Body of pancreas (tissue), 4 donors: ENCODE results near the gene NES. TPM values are rescaled to one million over a fixed set of nuclear protein-coding genes. Genes with fewer than 3 reads are reported as not detected.
"Not testable (repeated sequence)": the region's sequence is repeated elsewhere in the genome, so short reads cannot be mapped to it uniquely, and the experiment has no call there.

Experiments
- ATAC-seq: fragments of 150-250 bp; one replicate; pipeline ENCODE4 v1.9.1; 2016
- DNase-seq, 4 donors: peaks; one replicate each; pipeline ENCODE4 v3.0.0-alpha.2; 2019
- H3K27ac ChIP-seq, 4 donors: fragments of 200-600 bp; sonication (generic); 1 replicate in 3 of 4; 2 replicates in 1 of 4; pipeline versions ENCODE4 v1.5.1 to v1.6.1; 2016 to 2019; ENCODE audit warnings: mild to moderate bottlenecking in 1 of 4, mixed read lengths in 1 of 4, moderate library complexity in 1 of 4
- H3K27me3 ChIP-seq, 2 donors: fragments of 200-600 bp; sonication (generic); one replicate each; pipeline ENCODE4 v1.6.0; 2016; ENCODE audit warnings: mild to moderate bottlenecking in 1 of 2
- H3K36me3 ChIP-seq, 2 donors: fragments of 200-600 bp; sonication (generic); replicated peaks in 1 of 2; 2 replicates each; pipeline ENCODE4 v1.5.1; 2016; ENCODE audit warnings: low read depth in 2 of 2; ENCODE audit not compliant: insufficient read depth in 1 of 2
- H3K4me1 ChIP-seq: fragments of 200-600 bp; sonication (generic); one replicate; pipeline ENCODE4 v1.6.0; 2016
- H3K4me3 ChIP-seq, 2 donors: fragments of 200-600 bp; sonication (generic); 1 replicate in 1 of 2; 2 replicates in 1 of 2; pipeline ENCODE4 v1.5.1; 2016 to 2019
- H3K9me3 ChIP-seq, 3 donors: fragments of 200-600 bp; sonication (generic); 1 replicate in 2 of 3; 2 replicates in 1 of 3; pipeline ENCODE4 v1.5.1; 2016
- CTCF ChIP-seq, 7 experiments: fragments of 450-650 bp in 4 of 7; fragments of 200-600 bp in 3 of 7; sonication (generic) in 3 of 7; IDR thresholded peaks; one replicate each; pipeline ENCODE4 v1.5.1; 2016 to 2019; ENCODE audit warnings: antibody characterized with exemption in 7 of 7
- POLR2A ChIP-seq, 3 donors: fragments of 450-650 bp; IDR thresholded peaks; one replicate each; pipeline ENCODE4 v1.6.1; 2016; ENCODE audit warnings: antibody characterized with exemption in 3 of 3, mild to moderate bottlenecking in 2 of 3
- WGBS, 2 donors: methylation state at CpG; one replicate each; pipeline ENCODE4 v1.1.5; 2017; 5-methylcytosine and 5-hydroxymethylcytosine counted together
- intact Hi-C: fragments of 100-400 bp; cut with DNase I; formaldehyde crosslinking; loops from one replicate; pipeline ENCODE4 v1.15.1; 2023
- total RNA-seq, 2 donors: library from RNA; depleted of rRNA; stranded (reverse); fragments of >200 nt; gene quantifications; one replicate each; pipeline ENCODE4 v1.1.0, GENCODE V29; 2016

Gene NES
- total RNA-seq, 2 donors from 2014 or later: 4.2 to 12.2 TPM

DNA sequence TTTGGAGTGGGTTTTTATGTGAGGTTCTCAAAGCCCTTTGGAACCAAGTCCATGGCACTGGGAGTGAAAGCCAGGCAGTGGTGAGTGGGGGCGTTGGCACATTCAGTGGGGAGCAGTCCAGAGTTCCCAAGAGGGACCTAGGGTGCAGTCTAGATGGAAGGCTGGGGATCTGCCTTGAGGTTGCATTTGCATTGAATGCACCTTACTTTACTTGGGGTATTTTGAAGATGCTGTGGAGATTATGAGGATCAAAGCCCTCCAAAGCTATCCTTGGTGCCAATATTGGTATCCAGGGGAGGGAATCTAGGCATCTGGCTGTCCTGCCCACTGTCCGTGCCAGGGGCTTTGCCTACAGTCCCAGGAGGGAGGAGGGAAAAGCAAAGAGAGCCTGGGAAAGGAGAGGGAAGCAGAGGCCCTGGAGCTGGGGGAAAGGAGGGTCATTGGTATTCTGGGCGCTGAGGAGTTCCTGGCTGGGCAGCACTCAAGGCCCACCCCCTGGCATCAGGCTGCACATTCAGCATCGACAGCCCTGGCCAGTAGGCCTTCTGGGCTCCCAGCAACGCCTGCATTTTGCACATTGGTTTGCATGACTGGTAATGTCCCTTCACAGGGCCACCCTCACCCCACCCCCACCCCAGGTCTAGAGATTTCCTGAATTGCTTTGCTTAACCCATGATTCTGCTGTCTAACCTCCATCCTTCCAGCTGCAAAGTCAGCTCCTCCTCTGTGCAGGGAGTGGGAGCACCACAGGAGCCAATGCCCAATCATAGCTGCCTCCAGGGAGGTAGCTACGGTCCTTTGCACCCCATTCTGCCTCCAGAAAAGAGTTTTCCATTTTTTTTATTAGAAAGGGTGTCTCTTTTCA, 36.1 kb downstream of the NES start:
- intact Hi-C loops: no loop called here
- ATAC-seq: no peak
- 39 to 47% methylated on average over 6 of the region's 6 CpGs for WGBS, 2 donors
- Histone ChIP-seq H3K27ac (no peak overlapping the region), H3K36me3 (no peaks in the 10 kb centered on the region), H3K9me3 (no peaks in the 10 kb centered on the region), H3K4me3 (no peak overlapping the region), H3K4me1 (peaks cover 15% of the 10 kb centered on the region), H3K27me3 (peaks cover 0 to 17% of the 10 kb centered on the region in 2 donors)
- no peak for TF ChIP-seq CTCF (IDR thresholded peaks at IDR 0.05)
- no peak for TF ChIP-seq POLR2A (IDR thresholded peaks at IDR 0.05)
- DNase-seq: no peak

DNA sequence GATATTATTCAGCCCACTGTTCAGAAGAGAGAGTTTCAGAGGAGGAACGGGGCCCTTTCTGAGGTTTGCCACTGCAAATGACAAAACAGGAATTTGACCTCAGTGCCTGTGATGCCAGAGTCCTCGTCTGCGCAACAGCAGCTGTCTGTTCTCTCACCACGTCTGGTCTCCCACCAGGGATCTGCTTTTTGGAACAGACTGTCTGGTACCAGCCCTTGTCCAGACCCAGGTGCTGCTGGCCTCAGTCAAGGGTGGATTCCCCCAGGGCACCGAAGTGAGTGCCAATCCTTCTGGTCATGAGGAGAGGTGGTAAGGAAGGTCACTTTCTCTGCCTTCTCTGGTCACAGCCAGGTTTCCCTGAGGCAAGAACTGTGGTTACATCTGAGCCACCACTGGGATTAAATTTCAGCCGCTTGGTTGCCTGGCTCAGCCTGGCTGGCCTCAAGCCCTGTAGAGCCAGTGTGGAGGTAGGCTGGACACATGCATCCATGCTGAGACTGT, 37.6 kb downstream of the NES start:
- no peaks in the 10 kb centered on the region for H3K9me3 ChIP-seq
- H3K4me1 ChIP-seq: peaks cover 15% of the 10 kb centered on the region
- DNase-seq (no peak), ATAC-seq (no peak)
- H3K36me3 ChIP-seq: no peaks in the 10 kb centered on the region
- no peak for TF ChIP-seq CTCF (IDR thresholded peaks at IDR 0.05)
- TF ChIP-seq POLR2A (IDR thresholded peaks at IDR 0.05): no peak
- 24 to 50% methylated on average over 2 to 6 of the region's 6 CpGs for WGBS, 2 donors
- intact Hi-C loops: no loop called here
- no peak overlapping the region for H3K27ac ChIP-seq
- peaks cover 0 to 17% of the 10 kb centered on the region in 2 donors for H3K27me3 ChIP-seq
- H3K4me3 ChIP-seq: no peak overlapping the region

GRCh38 chr1:156638189-156638985, 38.8 kb downstream of the NES start:
- peaks cover 15% of the 10 kb centered on the region for H3K4me1 ChIP-seq
- peaks cover 0 to 17% of the 10 kb centered on the region in 2 donors for H3K27me3 ChIP-seq
- no peak overlapping the region for H3K4me3 ChIP-seq
- no peaks in the 10 kb centered on the region for H3K9me3 ChIP-seq
- ATAC-seq (no peak), DNase-seq (no peak)
- 37 to 64% methylated on average over 6 to 8 of the region's 8 CpGs for whole genome bisulfite sequencing, 2 donors
- no peak overlapping the region for H3K27ac ChIP-seq
- H3K36me3 ChIP-seq: no peaks in the 10 kb centered on the region
- intact Hi-C loops: no loop called here
- TF ChIP-seq CTCF (IDR thresholded peaks at IDR 0.05) (no peak), POLR2A (IDR thresholded peaks at IDR 0.05) (no peak)

GRCh38 chr1:156632355-156632754, 44.9 kb downstream of the NES start:
- intact Hi-C loops: no loop called here
- DNase-seq: no peak
- no peaks in the 10 kb centered on the region for H3K36me3 ChIP-seq
- no peaks in the 10 kb centered on the region for H3K9me3 ChIP-seq
- WGBS, 2 donors: 45 to 63% methylated on average over 2 to 3 of the region's 3 CpGs
- no peak overlapping the region for H3K4me3 ChIP-seq
- TF ChIP-seq POLR2A (IDR thresholded peaks at IDR 0.05) (no peak), CTCF (IDR thresholded peaks at IDR 0.05) (no peak)
- H3K4me1 ChIP-seq: peaks cover 10% of the 10 kb centered on the region
- H3K27me3 ChIP-seq: no peaks in the 10 kb centered on the region
- H3K27ac ChIP-seq: no peak overlapping the region
- no peak for ATAC-seq

- H3K27me3 ChIP-seq, H3K4me3 ChIP-seq, ATAC-seq, H3K9me3 ChIP-seq, DNase-seq, H3K27ac ChIP-seq, H3K36me3 ChIP-seq, intact Hi-C loops: not testable (repeated sequence)
- H3K4me1 ChIP-seq: peaks cover 10% of the 10 kb centered on the region
- WGBS, 2 donors: 60 to 61% methylated on average over 9 of the region's 9 CpGs
Measured at GRCh38 chr1:156631152-156631551, 46.1 kb downstream of the NES start.
